Right ventricle myocardium superior (tissue), 1 donor: Measurements from ENCODE around the gene EPS8L1. TPM values are rescaled to one million over a fixed set of nuclear protein-coding genes. Genes with fewer than 3 reads are reported as not detected.
"Not testable (repeated sequence)": the region's sequence is repeated elsewhere in the genome, so short reads cannot be mapped to it uniquely, and the experiment has no call there.

Experiments used
- ATAC-seq: fragments of 200-7000 bp; cut with Tn5 transposase; one replicate; pipeline ENCODE4 v1.9.1; 2020; ENCODE audit warnings: mild to moderate bottlenecking; ENCODE audit not compliant: poor library complexity
- DNase-seq: peaks from one replicate; pipeline ENCODE4 v3.0.0-alpha.2; 2020
- intact Hi-C: fragments of 100-400 bp; cut with DNase I; formaldehyde crosslinking; loops from one replicate; pipeline ENCODE4 v1.11.2; 2022
- long read RNA-seq: library from polyadenylated mRNA; unstranded; transcript quantifications from one replicate; pipeline ENCODE4 v2.0.0, GENCODE V29; 2021
- total RNA-seq: library from RNA; stranded (reverse); fragmentation: NEBNext Ultra II Directional; extraction: Animal tissue kit (Norgen Biotek cat#: 25700); gene quantifications from one replicate; pipeline ENCODE4 v1.2.1, GENCODE V29; 2021
- donor health status: DM: no; HTN: yes; CAD: no; lungs with severe emphysema.

The EPS8L1 gene
- 0.83 TPM for total RNA-seq
- long read RNA-seq: 0 reads

DNA sequence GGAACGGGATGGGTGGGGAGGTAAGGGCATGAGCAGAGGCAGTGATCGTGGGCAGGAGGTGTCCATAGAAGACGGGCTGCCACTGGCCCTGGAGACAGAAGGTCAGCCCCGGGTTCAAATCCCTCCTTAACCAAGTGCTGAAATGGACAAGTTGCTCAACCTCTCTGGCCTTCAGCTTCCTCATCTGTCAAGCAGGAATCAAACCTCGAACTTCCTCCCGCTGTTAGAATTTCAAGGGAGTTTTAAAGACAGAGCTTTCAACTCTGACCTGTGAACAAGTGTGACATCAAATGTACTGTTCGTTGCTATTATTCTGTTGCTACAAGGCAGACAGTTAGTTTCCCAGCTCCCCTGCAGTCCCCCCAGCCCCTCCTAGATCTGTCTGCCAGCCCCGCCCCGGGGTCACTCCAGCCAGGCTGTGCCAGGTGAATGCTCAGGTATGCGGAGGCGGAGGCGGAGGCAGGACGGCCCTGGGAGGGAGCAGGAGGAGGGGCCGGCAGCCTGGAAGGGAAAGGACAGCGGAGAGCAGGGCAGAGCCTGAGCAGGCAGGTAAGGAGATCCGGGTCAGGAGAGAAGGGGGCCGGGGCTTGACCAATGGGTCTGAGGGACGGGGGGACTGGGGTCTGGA lies at the start of gene EPS8L1:
Gene EPS8L1, plus strand, starts transcription at position 499 of the 628 bp plus-strand sequence. CDS start 576 bp downstream, outside the sequence.
- ATAC-seq: no peak
- intact Hi-C loops: no loop called here
- no peak for DNase-seq

DNA sequence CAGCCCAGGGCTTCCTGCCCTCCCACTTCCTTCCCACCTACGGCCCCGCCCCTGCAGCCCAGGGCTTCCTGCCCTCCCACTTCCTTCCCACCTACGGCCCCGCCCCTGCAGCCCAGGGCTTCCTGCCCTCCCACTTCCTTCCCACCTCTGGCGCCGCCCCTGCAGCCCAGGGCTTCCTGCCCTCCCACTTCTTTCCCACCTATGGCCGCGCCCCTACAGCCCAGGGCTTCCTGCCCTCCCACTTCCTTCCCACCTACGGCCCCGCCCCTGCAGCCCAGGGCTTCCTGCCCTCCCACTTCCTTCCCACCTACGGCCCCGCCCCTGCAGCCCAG lies 48.6 kb upstream of the EPS8L1 start:
- DNase-seq, ATAC-seq, intact Hi-C loops: not testable (repeated sequence)

DNA sequence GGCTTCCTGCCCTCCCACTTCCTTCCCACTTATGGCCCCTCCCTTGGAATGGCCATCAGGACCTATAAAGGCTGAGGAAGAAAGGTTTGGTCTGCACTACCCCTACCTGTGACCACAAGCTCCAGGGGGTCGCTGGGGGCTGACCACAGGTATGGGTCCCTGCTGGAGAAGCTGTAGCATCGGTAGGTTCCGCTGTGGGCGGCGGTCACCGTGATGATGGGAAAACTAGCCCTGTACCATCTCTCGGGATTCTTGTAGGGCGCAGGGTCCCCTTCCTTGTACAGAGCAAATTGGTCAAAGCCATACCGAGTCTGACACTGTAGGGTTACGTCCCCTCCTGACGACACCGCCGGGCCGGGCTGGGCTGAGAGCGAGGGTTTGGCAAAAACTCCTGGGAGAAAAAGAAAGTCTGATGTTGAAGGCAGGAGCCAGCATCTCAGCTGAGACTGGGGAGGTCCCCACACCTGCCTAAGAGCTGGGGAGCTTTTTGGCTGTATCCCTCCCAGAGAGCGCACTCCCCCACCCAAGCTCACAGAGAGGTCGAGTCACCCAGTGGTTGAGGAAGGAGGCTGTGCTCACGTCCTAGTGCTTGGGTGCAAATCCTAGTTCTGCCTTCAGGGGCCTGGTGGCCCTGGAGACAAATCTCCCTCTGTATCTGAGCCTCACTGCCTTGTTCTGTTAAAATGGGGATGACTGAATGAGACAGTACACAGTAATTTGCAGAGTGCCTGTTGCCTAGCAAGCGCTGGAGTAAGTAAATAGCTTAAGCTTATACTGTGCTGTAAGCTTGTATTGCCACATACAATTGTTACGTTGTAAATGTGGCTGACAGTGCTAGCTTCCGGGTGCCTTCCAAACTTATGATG lies 48.0 kb upstream of the EPS8L1 start:
- DNase-seq (no peak), ATAC-seq (no peak)
- intact Hi-C loops: no loop called here

DNA sequence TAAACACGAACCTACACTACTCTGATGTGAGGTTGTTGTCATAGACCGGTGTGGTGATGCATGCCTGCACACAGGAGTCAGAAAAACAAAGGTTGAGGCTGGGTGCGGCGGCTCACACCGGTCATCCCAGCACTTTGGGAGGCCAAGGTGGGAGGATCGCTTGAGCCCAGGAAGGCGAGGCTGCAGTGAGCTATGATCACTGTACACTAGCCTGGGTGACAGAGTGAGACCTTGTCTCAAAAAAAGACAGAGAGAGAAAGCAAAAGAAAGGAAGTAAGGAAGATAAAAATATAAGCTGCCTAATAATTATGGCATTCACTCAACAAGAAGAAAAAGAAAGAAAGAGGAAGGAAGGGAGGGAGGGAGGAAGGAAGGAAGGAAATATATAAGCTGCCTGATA lies 46.9 kb upstream of the EPS8L1 start:
- DNase-seq (no peak), ATAC-seq (no peak)
- intact Hi-C loops: no loop called here

DNA sequence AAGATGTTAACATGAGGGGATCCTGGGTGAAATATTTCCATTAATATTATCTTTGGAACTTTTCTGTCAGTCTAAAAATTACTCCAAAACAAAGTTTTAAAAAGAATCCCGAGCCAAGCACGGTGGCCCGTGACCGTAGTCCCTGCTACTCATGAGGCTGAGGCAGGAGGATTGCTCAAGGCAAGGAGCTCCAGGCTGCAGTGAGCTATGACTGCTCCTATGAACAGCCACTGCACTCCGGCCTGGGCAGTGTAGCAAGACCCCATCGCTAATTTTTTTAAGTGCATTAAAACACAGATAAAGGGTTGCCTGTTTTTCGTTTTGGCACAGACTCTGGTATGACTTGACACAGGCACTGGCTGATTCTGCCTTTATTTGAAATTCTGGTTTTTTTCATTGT lies 44.5 kb upstream of the EPS8L1 start:
- ATAC-seq (no peak), DNase-seq (no peak)
- intact Hi-C loops: no loop called here

DNA sequence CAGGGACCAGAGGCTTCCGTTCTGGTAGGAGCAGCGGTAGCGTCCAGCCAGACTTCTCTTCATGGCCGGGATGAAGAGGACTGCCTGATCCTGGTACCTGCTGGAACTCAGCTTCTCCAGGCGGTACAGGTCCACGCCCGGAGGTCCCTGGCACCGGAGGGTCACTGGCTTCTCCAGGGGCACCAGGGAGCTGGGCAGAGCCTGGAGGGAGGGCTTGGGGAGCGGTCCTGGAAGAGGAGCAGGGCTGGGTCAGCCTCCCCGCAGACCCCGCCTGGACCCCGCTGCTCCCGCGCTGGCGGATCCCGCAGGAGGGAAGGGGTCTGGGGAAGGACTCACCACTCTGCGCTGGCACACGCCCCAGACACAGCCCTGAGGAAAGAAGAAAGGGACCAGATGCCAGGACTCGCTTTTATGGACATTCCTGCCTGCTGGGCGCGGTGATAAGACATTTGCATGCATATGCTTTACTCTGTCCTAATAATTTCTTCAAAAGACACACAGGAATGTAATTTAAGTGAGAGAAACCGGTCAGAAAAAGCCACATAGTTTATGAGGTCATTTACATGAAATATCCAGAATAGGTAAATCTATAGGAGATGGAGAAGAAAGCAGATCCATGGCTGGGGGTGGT lies 43.4 kb upstream of the EPS8L1 start:
- no peak for DNase-seq

DNA sequence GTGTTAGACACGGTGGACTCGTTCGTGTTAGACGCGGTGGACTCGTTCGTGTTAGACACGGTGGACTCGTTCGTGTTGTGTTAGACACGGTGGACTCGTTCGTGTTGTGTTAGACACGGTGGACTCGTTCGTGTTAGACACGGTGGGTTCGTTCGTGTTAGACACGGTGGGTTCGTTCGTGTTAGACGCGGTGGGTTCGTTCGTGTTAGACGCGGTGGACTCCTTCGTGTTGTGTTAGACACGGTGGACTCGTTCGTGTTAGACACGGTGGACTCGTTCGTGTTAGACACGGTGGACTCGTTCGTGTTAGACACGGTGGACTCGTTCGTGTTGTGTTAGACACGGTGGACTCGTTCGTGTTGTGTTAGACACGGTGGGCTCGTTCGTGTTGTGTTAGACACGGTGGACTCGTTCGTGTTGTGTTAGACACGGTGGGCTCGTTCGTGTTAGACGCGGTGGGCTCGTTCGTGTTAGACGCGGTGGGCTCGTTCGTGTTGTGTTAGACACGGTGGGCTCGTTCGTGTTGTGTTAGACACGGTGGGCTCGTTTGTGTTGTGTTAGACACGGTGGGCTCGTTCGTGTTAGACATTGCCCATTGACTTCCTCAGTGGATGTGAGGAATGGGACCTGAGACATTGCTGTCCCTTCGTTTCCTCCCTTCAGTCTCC lies 42.6 kb upstream of the EPS8L1 start:
- intact Hi-C loops, DNase-seq, ATAC-seq: not testable (repeated sequence)

More for the DNA sequence above, 43.4 kb upstream of the EPS8L1 start:
- ATAC-seq: no peak
- intact Hi-C loops: no loop called here

DNA sequence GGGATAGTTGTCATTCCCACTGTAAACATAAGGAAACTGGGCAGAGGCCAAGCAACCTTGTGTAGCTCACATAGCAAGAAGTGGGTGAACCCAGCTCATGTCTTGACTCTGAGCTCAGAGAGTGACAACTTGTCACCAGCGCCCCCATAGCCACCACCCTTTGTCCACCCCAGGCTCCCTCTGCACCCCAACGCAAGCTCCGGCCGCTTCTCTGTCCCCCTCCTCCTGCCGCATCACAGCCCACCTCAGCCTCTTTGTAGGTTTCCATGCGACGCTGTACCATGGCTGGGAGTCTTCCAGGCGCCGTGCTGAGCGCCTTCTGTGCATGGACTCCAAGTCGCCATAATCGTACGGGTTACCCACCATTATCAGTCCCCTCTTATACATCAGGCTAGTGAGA lies 40.9 kb upstream of the EPS8L1 start:
- no peak for ATAC-seq

DNA sequence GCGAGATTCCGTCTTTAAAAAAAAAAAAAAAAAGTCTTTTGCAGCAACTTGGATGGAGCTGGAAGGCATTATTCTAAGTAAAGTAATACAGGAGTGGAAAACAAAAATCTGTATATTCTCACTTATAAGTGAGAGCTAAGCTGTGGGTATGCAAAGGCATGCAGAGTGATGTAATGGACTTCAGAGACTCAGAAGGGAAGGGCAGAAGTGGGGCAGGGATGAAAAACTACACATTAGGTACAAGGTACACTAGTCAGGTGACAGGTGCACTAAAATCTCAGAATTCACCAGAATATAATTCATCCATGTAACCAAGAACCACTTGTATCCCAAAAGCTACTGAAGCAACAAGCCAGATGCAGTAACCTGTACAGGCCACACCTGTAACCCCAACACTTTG lies 39.6 kb upstream of the EPS8L1 start:
- no peak for DNase-seq
- no peak for ATAC-seq
- intact Hi-C loops: no loop called here

More for the DNA sequence above, 40.9 kb upstream of the EPS8L1 start:
- DNase-seq: no peak
- intact Hi-C loops: no loop called here

DNA sequence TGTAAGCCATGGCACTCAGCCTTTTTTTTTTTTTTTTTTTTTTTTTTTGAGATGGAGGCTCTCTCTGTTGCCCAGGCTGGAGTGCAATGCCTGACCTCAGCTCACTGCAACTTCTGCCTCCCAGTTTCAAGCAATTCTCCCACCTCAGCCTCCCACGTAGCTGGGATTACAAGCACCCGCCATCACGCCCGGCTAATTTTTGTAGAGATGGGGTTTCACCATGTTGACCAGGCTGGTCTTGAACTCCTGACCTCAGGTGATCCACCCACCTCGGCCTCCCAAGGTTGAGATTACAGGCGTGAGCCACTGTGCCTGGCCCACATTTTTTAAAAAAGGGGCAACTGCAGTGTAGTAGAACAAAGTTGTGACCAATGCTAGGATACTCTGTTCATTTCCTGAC lies 38.1 kb upstream of the EPS8L1 start:
- DNase-seq, ATAC-seq, intact Hi-C loops: not testable (repeated sequence)

DNA sequence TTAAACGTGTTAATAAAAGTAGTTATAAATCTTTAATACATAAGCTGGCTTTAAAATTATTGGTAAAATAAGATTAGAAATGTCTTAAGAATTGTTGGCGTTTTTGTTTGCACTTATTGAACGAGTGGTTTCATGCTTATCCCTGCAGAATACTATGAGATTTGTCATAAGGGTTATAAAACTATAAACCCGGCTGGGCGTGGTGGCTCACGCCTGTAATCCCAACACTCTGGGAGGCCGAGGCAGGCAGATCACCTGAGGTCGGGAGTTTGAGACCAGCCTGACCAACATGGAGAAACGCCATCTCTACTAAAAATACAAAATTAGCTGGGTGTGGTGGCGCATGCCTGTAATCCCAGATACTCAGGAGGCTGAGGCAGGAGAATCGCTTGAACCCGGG lies 35.0 kb upstream of the EPS8L1 start:
- DNase-seq, ATAC-seq, intact Hi-C loops: not testable (repeated sequence)

DNA sequence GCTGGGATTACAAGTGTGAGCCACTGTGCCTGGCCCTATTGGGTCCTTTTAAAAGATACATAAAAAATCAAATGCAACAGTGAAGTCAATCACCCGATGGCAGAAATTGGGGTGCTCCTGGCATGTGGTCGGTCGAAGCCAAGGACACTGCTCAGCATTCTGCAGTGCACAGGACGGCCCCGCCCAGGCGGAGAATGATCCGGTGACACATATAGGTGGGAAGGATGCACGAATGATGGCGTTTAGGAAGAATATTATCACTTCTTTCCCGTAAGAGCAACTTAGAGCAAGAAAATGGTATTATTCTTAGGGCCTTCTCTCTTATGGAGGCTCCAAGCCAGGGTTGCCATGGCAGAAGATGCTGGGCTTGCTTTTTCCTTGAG lies 34.4 kb upstream of the EPS8L1 start:
- no peak for ATAC-seq
- no peak for DNase-seq
- intact Hi-C loops: no loop called here

DNA sequence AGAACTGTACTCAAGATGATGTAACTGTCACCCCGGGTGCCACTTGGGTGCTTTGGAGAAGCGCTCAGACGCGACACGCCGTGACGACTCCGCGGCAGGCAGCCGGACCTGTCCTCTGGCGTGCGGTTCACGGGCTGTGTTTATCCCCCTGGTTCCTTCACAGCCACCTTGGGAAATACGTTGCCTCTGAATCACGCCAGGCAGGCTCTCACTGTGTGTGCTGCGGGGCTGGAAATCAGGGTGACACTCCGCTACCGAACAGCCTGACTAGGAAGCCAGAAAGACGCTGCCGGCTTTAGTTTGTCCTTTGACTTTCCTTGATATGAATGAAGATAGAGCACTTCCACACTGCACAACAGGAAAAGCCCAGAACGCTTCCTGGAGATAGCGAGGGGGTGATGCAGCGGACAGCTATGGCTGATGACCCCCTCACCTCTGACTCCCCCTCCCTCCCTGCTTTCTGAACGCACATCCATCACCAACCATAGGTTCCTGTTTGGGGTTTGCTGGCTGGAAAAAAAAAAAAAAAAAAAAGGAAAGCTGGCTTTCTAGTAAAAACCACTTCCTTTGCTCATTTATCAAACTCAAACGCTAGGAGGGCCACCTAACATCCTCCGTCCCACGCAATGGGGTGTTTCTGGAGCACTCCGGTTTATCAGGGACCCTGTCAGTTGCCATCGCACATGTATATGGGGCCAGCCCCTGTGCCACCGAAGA lies 33.9 kb upstream of the EPS8L1 start:
- ATAC-seq: no peak
- intact Hi-C loops: no loop called here
- no peak for DNase-seq

DNA sequence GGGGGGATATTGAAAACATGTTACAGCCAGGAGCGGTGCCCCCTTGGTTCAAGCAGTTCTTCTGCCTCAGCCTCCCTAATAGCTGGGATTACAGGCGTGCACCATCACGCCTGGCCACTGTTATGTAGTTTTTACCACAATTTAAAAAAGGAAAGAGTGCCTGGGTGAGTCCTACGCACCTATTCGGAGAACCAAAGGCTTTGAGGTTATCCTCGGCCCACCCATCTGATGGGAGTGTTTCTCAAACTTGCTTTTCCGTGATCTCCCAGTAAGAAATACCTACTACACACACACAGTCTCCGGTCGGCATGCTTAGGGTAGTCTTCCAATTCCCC lies 33.4 kb upstream of the EPS8L1 start:
- no peak for DNase-seq
- intact Hi-C loops: no loop called here
- ATAC-seq: no peak

DNA sequence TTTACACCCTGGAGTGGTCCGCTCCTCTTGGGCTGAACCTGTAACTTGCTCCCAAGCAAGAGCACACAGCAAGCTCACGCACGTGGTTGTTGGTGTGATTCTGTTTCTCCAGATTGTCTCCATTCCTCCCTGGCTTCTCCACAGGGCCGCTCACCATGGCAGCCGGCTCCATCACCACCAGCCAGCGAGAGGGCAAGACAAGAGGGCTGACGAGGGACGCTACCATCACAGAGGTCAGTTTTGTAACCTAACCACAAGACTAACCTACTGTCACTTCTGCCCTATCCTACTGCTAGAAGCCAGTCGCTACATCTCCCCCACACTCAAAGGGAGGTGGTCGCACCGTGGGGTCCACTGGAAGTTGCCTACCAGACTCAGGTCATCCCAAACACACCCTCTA lies 33.0 kb upstream of the EPS8L1 start:
- ATAC-seq (no peak), DNase-seq (no peak)
- intact Hi-C loops: no loop called here

DNA sequence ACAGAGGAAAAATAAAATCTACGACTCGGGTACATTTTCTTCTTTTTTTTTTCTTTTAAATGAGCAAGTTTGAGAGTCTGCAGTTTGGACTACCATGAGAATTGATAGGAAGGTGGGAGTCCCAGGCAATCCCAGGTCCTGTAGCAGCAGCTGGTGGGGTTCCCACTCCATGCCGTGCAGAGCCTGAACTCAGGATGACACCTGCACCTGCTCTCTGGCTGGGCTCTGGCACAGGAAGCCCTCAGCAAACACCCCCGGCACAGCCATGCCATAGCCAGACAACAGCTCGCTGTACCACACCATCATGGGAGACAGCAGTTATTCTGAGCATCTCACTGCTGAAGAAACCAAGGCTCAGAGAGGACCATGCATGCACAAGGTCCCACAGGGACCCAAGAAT lies 31.4 kb upstream of the EPS8L1 start:
- intact Hi-C loops: no loop called here
- ATAC-seq (no peak), DNase-seq (no peak)

DNA sequence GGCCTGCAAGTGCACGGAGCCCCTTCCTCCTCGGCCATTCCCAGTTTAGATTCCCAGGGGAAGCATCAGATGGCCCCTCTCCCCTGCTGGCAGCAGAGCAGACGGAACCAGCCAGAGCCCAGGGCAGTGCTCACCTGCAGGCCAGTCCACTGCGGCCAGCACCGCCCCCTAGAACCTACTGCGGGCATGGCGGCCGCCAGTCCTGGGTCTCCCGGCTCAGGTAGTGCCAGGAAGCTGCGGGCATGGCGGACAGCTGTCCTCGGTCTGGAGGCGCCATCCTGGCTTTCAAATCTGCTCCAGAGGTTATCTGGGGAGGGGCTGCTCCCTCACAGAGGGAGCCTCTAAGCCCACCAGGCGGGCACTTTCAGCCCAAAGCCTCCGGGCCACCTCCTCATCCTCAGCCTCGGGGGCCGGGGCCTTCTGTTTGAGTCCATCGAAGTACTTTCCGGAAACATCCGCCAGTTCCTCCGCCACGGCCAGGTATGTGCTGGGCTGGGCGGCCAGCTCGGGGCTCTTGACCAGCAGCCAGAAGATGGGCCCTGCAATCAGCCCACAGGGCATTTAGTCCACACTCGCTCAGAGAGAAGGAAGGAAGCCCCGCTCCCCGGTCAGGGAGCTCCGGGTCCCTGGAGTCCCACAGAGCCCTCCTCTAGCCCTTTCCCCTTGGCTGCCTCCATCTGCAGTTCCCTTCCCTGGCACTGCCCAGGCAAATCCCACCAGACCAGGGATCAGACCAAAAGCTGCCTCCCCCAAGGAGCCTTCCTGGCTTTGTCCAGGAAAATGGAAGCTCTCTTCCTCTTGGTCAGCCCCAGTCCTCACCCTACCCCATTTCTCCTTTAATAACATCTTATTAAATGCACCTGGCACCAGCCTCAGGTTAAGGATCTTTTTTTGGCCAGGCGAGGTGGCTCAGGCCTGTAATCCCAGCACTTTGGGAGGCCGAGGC lies 30.6 kb upstream of the EPS8L1 start:
- no peak for ATAC-seq
- no peak for DNase-seq
- intact Hi-C loops: no loop called here
